ENCODE measurements around the gene THPO. TPM values are rescaled to one million over a fixed set of nuclear protein-coding genes. Genes with fewer than 3 reads are reported as not detected.

The THPO gene
- total RNA-seq, 6 donors from 2014 or later: 0.14 to 0.84 TPM; not detected in 4

GRCh38 chr3:184389935-184390528, 12.0 kb upstream of the THPO start:
- DNase-seq (no peak), ATAC-seq (ENCODE audit: low FRiP score in 2 of 2) (no peak)
- H3K27me3 ChIP-seq: no peaks in the 10 kb centered on the region
- H3K9me3 ChIP-seq: no peaks in the 10 kb centered on the region
- 82 to 84% methylated on average over 5 of the region's 5 CpGs for WGBS, 2 donors
- H3K4me3 ChIP-seq: no peak overlapping the region
- TF ChIP-seq EP300 (IDR thresholded peaks at IDR 0.05) (no peak), POLR2A (IDR thresholded peaks at IDR 0.05) (no peak), POLR2AphosphoS5 (IDR thresholded peaks at IDR 0.05) (no peak), CTCF (IDR thresholded peaks at IDR 0.05) (no peak)
- no peak overlapping the region for H3K27ac ChIP-seq
- no peaks in the 10 kb centered on the region for H3K4me1 ChIP-seq
- no peaks in the 10 kb centered on the region for H3K36me3 ChIP-seq

GRCh38 chr3:184389384-184389783, 11.4 kb upstream of the THPO start:
- H3K4me3 ChIP-seq: no peak overlapping the region
- ATAC-seq (ENCODE audit: low FRiP score in 2 of 2): no peak
- H3K36me3 ChIP-seq: no peaks in the 10 kb centered on the region
- no peak for TF ChIP-seq EP300 (IDR thresholded peaks at IDR 0.05)
- TF ChIP-seq POLR2A (IDR thresholded peaks at IDR 0.05): no peak
- TF ChIP-seq CTCF (IDR thresholded peaks at IDR 0.05): no peak
- TF ChIP-seq POLR2AphosphoS5 (IDR thresholded peaks at IDR 0.05): no peak
- H3K27ac ChIP-seq: no peak overlapping the region
- H3K4me1 ChIP-seq: no peaks in the 10 kb centered on the region
- WGBS, 2 donors: 48 to 59% methylated on average over 4 to 5 of the region's 5 CpGs
- no peaks in the 10 kb centered on the region for H3K27me3 ChIP-seq
- DNase-seq: no peak
- H3K9me3 ChIP-seq: no peaks in the 10 kb centered on the region

- no peak overlapping the region for H3K27ac ChIP-seq
- ATAC-seq (ENCODE audit: low FRiP score in 2 of 2) (no peak), DNase-seq (no peak)
- H3K27me3 ChIP-seq: no peaks in the 10 kb centered on the region
- no peaks in the 10 kb centered on the region for H3K36me3 ChIP-seq
- no peaks in the 10 kb centered on the region for H3K4me1 ChIP-seq
- H3K4me3 ChIP-seq: no peak overlapping the region
- TF ChIP-seq POLR2A (IDR thresholded peaks at IDR 0.05) (no peak), POLR2AphosphoS5 (IDR thresholded peaks at IDR 0.05) (no peak), EP300 (IDR thresholded peaks at IDR 0.05) (no peak), CTCF (IDR thresholded peaks at IDR 0.05) (no peak)
- no peaks in the 10 kb centered on the region for H3K9me3 ChIP-seq
- 80 to 82% methylated on average over 5 of the region's 8 CpGs for WGBS, 2 donors
Observed at GRCh38 chr3:184388936-184389230, 10.9 kb upstream of the THPO start.

GRCh38 chr3:184388164-184388935, 10.3 kb upstream of the THPO start:
- Histone ChIP-seq H3K9me3 (no peaks in the 10 kb centered on the region), H3K4me1 (no peaks in the 10 kb centered on the region), H3K36me3 (no peaks in the 10 kb centered on the region), H3K27ac (no peak overlapping the region), H3K4me3 (no peak overlapping the region), H3K27me3 (no peaks in the 10 kb centered on the region)
- DNase-seq (no peak), ATAC-seq (ENCODE audit: low FRiP score in 2 of 2) (no peak)
- 72 to 75% methylated on average over 8 of the region's 8 CpGs for WGBS, 2 donors
- TF ChIP-seq POLR2AphosphoS5 (IDR thresholded peaks at IDR 0.05) (no peak), POLR2A (IDR thresholded peaks at IDR 0.05) (no peak), CTCF (IDR thresholded peaks at IDR 0.05) (no peak), EP300 (IDR thresholded peaks at IDR 0.05) (no peak)

Measured in upper lobe of left lung (tissue), 6 donors.